MM.1S (cell line): ENCODE measurements around the gene IQCF6.

ENCODE experiments used
- DNase-seq: peaks from one replicate; pipeline ENCODE4 v3.0.0-alpha.2; 2015
- H2AFZ ChIP-seq: fragments of 300-600 bp; sonication (generic); 2 replicates; pipeline ENCODE4 v1.6.0; 2016; ENCODE audit warnings: antibody characterized with exemption, low read length
- H3F3A ChIP-seq: fragments of 300-600 bp; sonication (generic); 2 replicates; pipeline ENCODE4 v1.6.1; 2016; ENCODE audit warnings: mild to moderate bottlenecking, antibody characterized with exemption, low read length, moderate library complexity, mixed read lengths; ENCODE audit not compliant: insufficient read depth
- H3K27ac ChIP-seq: fragments of 300-600 bp; sonication (generic); 2 replicates; pipeline ENCODE4 v1.5.1; 2016; ENCODE audit warnings: mild to moderate bottlenecking, low read length
- H3K27me3 ChIP-seq: fragments of 300-600 bp; sonication (generic); replicated peaks from 2 replicates; pipeline ENCODE4 v1.6.0; 2016; ENCODE audit warnings: low read length; ENCODE audit not compliant: insufficient read depth
- H3K36me3 ChIP-seq: fragments of 300-600 bp; sonication (generic); replicated peaks from 2 replicates; pipeline ENCODE4 v1.6.1; 2016; ENCODE audit warnings: mild to moderate bottlenecking, low read length, mixed read lengths; ENCODE audit not compliant: insufficient read depth
- H3K4me1 ChIP-seq: fragments of 300-600 bp; sonication (generic); 2 replicates; pipeline ENCODE4 v1.6.1; 2016; ENCODE audit warnings: low read length, mixed read lengths
- H3K4me2 ChIP-seq: fragments of 300-600 bp; sonication (generic); 2 replicates; pipeline ENCODE4 v1.6.0; 2016; ENCODE audit warnings: low read depth, low read length
- H3K4me3 ChIP-seq: fragments of 300-600 bp; sonication (generic); 2 replicates; pipeline ENCODE4 v1.5.1; 2016; ENCODE audit warnings: low read length, mixed read lengths
- H3K79me2 ChIP-seq: fragments of 300-600 bp; sonication (generic); 2 replicates; pipeline ENCODE4 v1.6.1; 2016; ENCODE audit warnings: mixed run types, low read length, mixed read lengths
- H3K9ac ChIP-seq: fragments of 300-600 bp; sonication (generic); 2 replicates; pipeline ENCODE4 v1.6.1; 2016; ENCODE audit warnings: low read length, mixed read lengths
- H3K9me2 ChIP-seq: fragments of 300-600 bp; sonication (generic); replicated peaks from 2 replicates; pipeline ENCODE4 v1.6.1; 2016; ENCODE audit warnings: mild to moderate bottlenecking, low read length, mixed read lengths; ENCODE audit not compliant: insufficient read depth
- H3K9me3 ChIP-seq: fragments of 300-600 bp; sonication (generic); replicated peaks from 2 replicates; pipeline ENCODE4 v1.6.1; 2016; ENCODE audit warnings: mild to moderate bottlenecking, low read length, mixed read lengths; ENCODE audit not compliant: insufficient read depth
- H4K20me1 ChIP-seq: fragments of 300-600 bp; sonication (generic); 2 replicates; pipeline ENCODE4 v1.6.1; 2016; ENCODE audit warnings: mild to moderate bottlenecking, low read length, moderate library complexity, mixed read lengths; ENCODE audit not compliant: insufficient read depth
- EZH2 ChIP-seq: fragments of 300-600 bp; sonication (generic); optimal IDR thresholded peaks from 2 replicates; pipeline ENCODE3; 2017; ENCODE audit warnings: low read depth, mild to moderate bottlenecking, antibody characterized with exemption, low read length, mixed read lengths
- EZH2phosphoT487 ChIP-seq: fragments of 300-600 bp; sonication (generic); IDR thresholded peaks from 2 replicates; pipeline ENCODE4 v1.6.1; 2018; ENCODE audit warnings: antibody characterized with exemption, low read length
- TF ChIP-seq, protein P1 (sequence below): fragments of 300-600 bp; sonication (generic); IDR thresholded peaks from 2 replicates; pipeline ENCODE4 v1.5.1; 2016; ENCODE audit warnings: antibody characterized with exemption, low read length, mixed read lengths

The IQCF6 gene

DNA sequence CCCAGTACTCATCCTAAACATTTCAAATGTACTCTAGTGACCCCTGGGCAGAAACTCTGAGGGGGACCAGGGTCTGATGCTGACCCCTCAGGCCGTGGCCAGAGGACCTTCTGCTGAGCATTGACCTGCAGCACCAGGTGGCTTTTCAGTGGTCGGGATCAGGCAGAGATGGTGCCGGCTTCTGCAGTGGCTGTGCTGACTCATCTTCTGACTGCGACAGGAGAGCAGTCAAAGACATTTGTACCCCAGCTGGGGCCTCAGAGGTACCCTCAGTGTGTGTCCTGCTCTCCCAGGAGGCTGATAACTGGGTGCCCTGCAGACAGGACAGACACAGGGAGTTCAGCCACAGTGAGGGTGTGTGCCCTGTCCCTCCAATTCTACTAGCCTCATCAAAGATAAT is 36.6 kb upstream of the IQCF6 start:
- Histone ChIP-seq H3K9me3 (no peaks in the 10 kb centered on the region), H3F3A (no peaks in the 10 kb centered on the region), H3K4me2 (no peak overlapping the region), H4K20me1 (no peaks in the 10 kb centered on the region), H3K27ac (no peak overlapping the region), H3K9ac (no peak overlapping the region), H3K36me3 (no peaks in the 10 kb centered on the region), H3K4me3 (no peak overlapping the region), H3K79me2 (no peaks in the 10 kb centered on the region), H3K27me3 (no peaks in the 10 kb centered on the region), H3K4me1 (peaks cover 14% of the 10 kb centered on the region; the same call in 1 of the 2 replicates), H3K9me2 (no peaks in the 10 kb centered on the region), H2AFZ (no peak overlapping the region)
- no peak for DNase-seq
- TF ChIP-seq EZH2 (no peak), EZH2phosphoT487 (no peak)
- TF ChIP-seq, protein P1, sequence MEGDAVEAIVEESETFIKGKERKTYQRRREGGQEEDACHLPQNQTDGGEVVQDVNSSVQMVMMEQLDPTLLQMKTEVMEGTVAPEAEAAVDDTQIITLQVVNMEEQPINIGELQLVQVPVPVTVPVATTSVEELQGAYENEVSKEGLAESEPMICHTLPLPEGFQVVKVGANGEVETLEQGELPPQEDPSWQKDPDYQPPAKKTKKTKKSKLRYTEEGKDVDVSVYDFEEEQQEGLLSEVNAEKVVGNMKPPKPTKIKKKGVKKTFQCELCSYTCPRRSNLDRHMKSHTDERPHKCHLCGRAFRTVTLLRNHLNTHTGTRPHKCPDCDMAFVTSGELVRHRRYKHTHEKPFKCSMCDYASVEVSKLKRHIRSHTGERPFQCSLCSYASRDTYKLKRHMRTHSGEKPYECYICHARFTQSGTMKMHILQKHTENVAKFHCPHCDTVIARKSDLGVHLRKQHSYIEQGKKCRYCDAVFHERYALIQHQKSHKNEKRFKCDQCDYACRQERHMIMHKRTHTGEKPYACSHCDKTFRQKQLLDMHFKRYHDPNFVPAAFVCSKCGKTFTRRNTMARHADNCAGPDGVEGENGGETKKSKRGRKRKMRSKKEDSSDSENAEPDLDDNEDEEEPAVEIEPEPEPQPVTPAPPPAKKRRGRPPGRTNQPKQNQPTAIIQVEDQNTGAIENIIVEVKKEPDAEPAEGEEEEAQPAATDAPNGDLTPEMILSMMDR, result no peak

DNA sequence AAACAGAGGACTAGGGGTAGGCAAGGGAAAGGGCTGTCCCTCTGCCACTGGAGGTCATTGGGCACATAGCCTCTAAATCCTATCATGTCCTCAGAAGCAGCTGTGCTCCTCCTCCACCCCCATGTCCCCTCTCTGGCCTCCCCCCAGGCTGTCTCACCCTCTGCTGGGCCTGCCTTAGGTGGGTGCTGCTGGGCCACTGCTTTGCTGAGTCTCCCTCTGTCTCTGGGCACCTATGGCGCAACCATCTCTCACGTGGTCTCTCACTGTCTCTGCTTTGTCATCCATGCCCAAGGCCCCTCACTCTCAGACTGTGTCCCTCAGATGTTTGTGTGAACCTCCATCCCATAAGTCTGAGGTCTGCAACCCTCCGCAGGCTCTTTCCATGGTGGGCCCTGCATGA is 35.0 kb upstream of the IQCF6 start:
- no peak for DNase-seq
- Histone ChIP-seq H4K20me1 (no peaks in the 10 kb centered on the region), H3K9ac (no peak overlapping the region), H2AFZ (no peak overlapping the region), H3K4me2 (no peak overlapping the region), H3K27me3 (no peaks in the 10 kb centered on the region), H3K9me2 (no peaks in the 10 kb centered on the region), H3K79me2 (no peaks in the 10 kb centered on the region), H3K9me3 (no peaks in the 10 kb centered on the region), H3K27ac (no peak overlapping the region), H3K4me3 (no peak overlapping the region), H3K4me1 (peaks cover 14% of the 10 kb centered on the region; the same call in 1 of the 2 replicates), H3K36me3 (no peaks in the 10 kb centered on the region), H3F3A (no peaks in the 10 kb centered on the region)
- TF ChIP-seq EZH2 (no peak), EZH2phosphoT487 (no peak)
- TF ChIP-seq, protein P1, result no peak

DNA sequence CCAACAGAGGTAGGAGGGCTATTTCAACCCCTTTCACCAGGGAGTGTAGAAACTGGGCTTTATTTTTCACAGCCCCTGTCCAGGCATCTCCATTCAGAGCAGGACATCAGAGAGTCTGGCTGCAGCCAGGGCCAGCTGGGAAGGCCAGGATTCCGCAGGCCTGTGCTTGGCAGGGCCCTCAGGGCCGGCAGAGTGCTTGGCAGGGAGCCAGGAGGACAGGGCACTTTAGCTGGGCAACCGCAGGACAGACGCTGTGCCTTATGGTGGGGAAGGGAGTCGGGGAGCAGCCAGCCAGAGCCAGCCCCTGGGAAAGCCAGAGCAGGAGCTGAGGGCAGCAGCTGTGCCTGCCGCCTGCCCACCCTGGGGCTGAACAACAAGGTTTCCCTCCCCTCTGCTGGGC is 34.5 kb upstream of the IQCF6 start:
- no peaks in the 10 kb centered on the region for H3K79me2 ChIP-seq
- no peaks in the 10 kb centered on the region for H3K36me3 ChIP-seq
- TF ChIP-seq, protein P1, result no peak
- TF ChIP-seq EZH2 (no peak), EZH2phosphoT487 (no peak)
- H2AFZ ChIP-seq, result no peak overlapping the region
- no peaks in the 10 kb centered on the region for H3K9me3 ChIP-seq
- no peak overlapping the region for H3K9ac ChIP-seq
- no peak overlapping the region for H3K4me2 ChIP-seq
- H4K20me1 ChIP-seq, result no peaks in the 10 kb centered on the region
- peaks cover 14% of the 10 kb centered on the region; the same call in 1 of the 2 replicates for H3K4me1 ChIP-seq
- no peaks in the 10 kb centered on the region for H3F3A ChIP-seq
- H3K27ac ChIP-seq, result no peak overlapping the region
- DNase-seq, result no peak
- no peak overlapping the region for H3K4me3 ChIP-seq
- H3K27me3 ChIP-seq, result no peaks in the 10 kb centered on the region
- no peaks in the 10 kb centered on the region for H3K9me2 ChIP-seq
